ENCODE measurements around the gene COLQ.

COLQ gene

DNA sequence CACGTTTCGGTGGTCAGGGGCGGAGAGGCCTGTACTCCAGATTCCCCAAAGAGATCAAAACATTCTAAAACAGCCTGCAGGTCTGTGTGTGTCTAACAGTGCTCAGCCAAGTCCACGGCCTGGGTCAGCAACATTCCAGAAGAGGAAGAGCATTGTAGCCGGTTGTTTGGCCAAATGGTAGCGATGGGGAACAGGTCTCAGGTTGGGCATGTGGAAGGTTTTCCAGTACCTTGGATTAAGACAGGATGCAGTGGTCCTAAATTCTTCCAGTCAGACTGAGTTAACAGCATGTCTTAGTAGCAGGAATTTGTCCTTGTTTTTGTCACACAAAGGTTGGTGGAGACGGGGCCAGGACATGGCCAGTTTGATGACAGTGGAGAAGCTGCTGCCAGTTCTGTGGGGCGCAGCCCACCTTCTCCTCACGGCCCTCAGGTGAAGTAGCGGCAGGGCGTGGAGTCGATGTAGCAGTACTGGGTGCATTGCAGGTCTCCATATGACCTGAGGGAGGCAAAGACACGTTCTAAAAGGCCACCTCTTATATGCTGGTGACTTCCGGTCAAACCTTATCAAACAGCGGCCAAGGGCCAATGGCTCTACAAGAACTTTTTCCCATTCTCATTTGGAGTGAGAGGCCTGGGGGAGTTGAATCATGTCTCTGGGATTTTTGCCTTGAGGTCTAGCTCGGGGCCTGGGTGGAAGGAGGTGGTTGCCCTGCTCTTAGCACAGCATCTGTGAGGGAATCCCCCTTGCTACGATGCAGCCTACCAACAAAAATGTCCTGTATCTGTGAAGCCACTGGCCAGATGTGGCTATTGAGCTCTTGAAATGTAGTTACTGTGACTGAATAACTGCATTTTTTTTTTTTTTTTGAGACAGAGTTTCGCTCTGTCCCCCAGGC is 70.0 kb downstream of the COLQ start:
- TF ChIP-seq, protein P1, sequence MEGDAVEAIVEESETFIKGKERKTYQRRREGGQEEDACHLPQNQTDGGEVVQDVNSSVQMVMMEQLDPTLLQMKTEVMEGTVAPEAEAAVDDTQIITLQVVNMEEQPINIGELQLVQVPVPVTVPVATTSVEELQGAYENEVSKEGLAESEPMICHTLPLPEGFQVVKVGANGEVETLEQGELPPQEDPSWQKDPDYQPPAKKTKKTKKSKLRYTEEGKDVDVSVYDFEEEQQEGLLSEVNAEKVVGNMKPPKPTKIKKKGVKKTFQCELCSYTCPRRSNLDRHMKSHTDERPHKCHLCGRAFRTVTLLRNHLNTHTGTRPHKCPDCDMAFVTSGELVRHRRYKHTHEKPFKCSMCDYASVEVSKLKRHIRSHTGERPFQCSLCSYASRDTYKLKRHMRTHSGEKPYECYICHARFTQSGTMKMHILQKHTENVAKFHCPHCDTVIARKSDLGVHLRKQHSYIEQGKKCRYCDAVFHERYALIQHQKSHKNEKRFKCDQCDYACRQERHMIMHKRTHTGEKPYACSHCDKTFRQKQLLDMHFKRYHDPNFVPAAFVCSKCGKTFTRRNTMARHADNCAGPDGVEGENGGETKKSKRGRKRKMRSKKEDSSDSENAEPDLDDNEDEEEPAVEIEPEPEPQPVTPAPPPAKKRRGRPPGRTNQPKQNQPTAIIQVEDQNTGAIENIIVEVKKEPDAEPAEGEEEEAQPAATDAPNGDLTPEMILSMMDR (IDR thresholded peaks at IDR 0.05; ENCODE audit: low read depth, low read length) = no peak
- DNase-seq (ENCODE audit: extremely low read depth, low read depth) = no peak

DNA sequence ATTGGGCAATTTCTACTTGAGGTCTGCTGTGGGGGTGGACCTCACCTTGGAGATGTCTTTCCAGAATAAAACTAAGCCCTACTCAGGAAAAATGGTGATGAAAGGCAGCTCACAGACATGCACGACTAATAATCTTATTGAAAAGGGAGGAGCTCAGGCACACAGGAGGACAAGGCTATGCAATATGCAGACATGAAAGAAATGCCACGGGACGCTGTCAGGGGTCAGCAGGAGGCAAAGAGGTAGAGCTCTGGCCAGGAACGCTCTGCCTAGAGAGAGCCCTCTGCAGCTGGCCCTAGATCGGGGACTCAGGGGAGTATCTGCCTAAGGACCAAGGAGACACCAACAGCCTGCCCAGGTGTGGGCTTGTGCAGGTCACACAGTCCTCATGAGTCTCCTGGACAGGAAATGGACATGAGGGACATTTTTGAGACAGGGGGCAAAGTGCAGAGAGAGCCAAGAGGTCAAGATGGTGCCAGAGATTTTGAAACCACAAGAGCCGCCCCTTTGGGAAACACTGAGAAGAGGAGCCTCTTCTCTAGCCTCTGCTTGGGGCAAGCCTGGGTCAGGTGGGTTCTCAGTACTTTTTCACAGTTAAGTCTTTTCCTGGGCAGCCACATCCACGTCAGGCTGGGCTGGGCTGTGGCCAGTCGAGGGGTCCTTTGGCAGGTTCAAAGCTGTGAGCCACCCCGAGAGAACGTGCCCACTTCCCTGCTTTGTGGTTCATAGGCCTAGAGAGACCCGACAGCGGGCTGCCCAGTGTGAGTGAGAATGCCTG is 70.9 kb downstream of the COLQ start:
- DNase-seq (ENCODE audit: extremely low read depth, low read depth) = no peak
- TF ChIP-seq, protein P1 (IDR thresholded peaks at IDR 0.05; ENCODE audit: low read depth, low read length) = no peak

DNA sequence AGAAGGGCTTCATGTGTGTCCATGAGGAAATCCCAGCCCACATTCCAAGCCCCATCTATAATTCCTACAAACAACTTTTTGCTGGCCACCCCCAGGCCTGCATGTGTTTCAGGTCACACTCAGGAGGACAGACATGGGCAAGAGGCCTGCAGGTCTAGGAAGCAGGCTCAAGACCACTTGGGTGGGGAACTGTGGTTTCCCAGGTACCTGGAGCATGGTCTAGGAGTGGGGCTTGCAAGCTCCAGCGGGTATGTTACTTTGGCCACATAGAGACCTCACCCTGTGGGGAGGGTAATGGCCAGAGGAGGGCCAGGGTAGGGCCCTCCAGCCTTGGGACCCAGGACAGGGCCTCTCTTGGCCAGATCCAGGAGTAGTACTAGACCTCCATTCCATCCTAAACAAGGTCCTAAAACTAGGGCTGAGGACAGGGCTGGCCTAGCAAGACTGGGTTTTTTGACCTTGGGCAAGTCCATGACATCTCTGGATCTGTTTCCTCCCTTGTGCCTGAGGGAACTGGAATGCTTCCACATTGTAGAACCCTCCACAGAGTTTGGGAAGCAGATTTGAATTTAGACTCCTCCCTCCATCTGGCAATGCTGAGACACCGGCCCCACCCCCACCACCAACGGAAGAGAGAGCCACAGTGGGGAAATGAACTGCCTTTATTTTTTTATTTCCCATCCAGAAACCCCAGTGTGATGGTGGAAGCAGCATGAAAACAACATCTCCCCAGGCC is 71.8 kb downstream of the COLQ start:
- no peak for DNase-seq (ENCODE audit: extremely low read depth, low read depth)
- TF ChIP-seq, protein P1 (IDR thresholded peaks at IDR 0.05; ENCODE audit: low read depth, low read length) = no peak

DNA sequence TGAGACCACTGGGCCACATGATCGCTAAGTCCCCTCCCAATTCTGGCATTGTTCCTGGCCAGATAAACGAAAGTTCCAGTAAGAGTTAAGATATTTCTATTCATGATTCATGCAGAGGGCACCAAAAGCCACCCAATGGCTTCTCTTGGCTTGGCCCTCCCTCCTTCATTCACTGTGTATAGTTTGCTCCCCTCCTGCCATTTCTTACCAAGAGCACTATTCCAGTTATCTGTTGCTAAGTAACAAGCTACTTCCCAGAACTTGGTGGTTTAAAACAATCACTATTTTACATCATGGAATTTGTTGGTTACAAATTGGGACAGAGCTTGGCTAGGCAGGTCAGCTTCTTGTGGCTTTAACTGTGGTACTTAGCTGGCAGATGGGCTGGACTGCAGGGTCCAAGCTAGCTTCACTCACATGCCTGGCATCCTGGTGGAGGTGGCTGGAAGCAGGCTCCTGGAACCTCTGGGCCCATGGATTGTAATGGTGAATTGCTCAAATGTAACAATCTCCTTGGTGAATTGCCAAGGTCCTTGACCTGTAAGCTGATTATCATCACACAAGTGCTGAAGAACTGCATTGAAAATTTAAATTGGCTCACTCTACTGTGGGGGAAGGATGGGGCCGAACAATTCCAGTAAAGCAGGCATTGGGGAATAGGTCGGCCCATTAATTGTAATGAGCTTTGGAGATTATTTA is 77.5 kb downstream of the COLQ start:
- DNase-seq (ENCODE audit: extremely low read depth, low read depth) = no peak
- TF ChIP-seq, protein P1 (IDR thresholded peaks at IDR 0.05; ENCODE audit: low read depth, low read length) = no peak

DNA sequence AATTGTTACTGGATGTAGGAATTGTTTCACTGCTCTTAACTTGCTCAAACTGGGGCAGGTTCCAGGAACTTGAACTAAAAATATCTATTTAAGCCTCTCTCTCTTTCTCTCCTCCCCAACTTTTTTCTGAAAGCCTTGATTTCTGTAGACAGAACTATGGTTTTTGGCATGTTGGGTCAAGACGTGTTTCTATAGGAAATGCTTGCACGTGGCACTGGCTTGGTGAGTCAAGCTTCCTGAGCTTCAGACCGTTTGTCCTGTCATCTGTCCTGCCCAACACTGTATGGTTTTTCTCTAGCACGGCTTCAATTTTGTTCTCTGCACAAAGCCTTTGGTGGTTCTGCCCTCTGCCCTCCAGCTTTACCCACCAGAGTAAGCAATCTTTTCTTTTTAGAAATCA is 80.6 kb downstream of the COLQ start:
- DNase-seq (ENCODE audit: extremely low read depth, low read depth) = no peak
- TF ChIP-seq, protein P1 (IDR thresholded peaks at IDR 0.05; ENCODE audit: low read depth, low read length) = no peak

DNA sequence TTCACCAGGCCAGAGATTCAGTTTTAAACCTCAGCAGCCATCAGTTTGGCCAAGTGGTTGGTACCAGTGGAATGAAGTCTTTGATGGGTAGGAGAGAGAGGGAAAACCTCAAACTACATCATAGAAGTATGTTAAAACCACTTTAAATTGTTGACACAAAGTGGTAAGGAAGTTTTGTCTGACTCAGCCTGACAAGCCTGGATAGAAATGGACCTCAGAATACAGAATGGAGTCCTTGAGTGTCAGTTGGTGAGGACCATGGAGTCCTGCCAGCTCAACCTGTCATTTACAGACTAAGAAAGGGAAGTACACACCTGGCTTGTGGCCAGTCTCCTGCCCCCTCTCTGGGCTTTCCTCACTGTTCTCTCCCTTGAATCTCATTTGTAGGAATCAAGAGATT is 82.0 kb downstream of the COLQ start:
- TF ChIP-seq, protein P1 (IDR thresholded peaks at IDR 0.05; ENCODE audit: low read depth, low read length) = no peak
- DNase-seq (ENCODE audit: extremely low read depth, low read depth) = no peak
